GM12878 (cell line): ENCODE measurements around the gene NOVA2. TPM values are rescaled to one million over a fixed set of nuclear protein-coding genes. Genes with fewer than 3 reads are reported as not detected.

ENCODE experiments used
- ATAC-seq: fragments of 200-7000 bp; cut with Tn5 transposase; 3 replicates; pipeline ENCODE4 v1.9.1; 2020; ENCODE audit warnings: mild to moderate bottlenecking, moderate library complexity
- Bru-seq: library from RNA; stranded (reverse); fragments of 400-500 nt; gene quantifications from one replicate; lab custom pipeline; 2021; lab: Mats Ljungman, UMichigan
- BruChase-seq, 2 experiments: library from RNA; stranded (reverse); fragments of 400-500 nt; gene quantifications; one replicate each; lab custom pipeline; 2021; lab: Mats Ljungman, UMichigan
- BruUV-seq: library from RNA; stranded (reverse); fragments of 400-500 nt; replicated peaks from 2 replicates; lab custom pipeline; 2021; lab: Mats Ljungman, UMichigan
- CTCF ChIA-PET: fragments of 300-600 bp; sonication (Branson Sonifier 250); formaldehyde crosslinking; extraction: SDS; loops from one replicate; lab custom pipeline; 2021; ENCODE audit warnings: inconsistent platforms; lab: Yijun Ruan, JAX
- POLR2A ChIA-PET: fragments of 350-600 bp; formaldehyde crosslinking; extraction: SDS; loops from one replicate; lab custom pipeline; 2021; ENCODE audit warnings: inconsistent platforms; lab: Charles Lee
- RAD21 ChIA-PET: fragments of 300-600 bp; sonication (Branson Sonifier 250); formaldehyde crosslinking; loops from one replicate; lab custom pipeline; 2023; ENCODE audit warnings: antibody characterized with exemption; ENCODE audit not compliant: unreplicated experiment; lab: Charles Lee
- SMC1A ChIA-PET: fragments of 300-600 bp; sonication (Branson Sonifier 250); formaldehyde crosslinking; loops from one replicate; lab custom pipeline; 2023; ENCODE audit not compliant: unreplicated experiment, uncharacterized antibody; lab: Charles Lee
- DNase-seq: peaks from one replicate; pipeline ENCODE4 v3.0.0-alpha.2; 2011; ENCODE audit warnings: low read depth, low spot score
- FAIRE-seq: peaks from 3 replicates; lab custom pipeline; 2011; peaks lifted over from hg19 to GRCh38; lab: Jason Lieb, UNC
- H2AFZ ChIP-seq: 2 replicates; pipeline ENCODE4 v1.6.0; 2011; ENCODE audit warnings: low read depth, low read length, control low read depth; ENCODE audit not compliant: control insufficient read depth
- H3K27ac ChIP-seq: 2 replicates; pipeline ENCODE4 v1.5.1; 2011; ENCODE audit warnings: control low read depth; ENCODE audit not compliant: control insufficient read depth, insufficient read depth
- H3K27me3 ChIP-seq, 2 experiments: replicated peaks in 1 of 2; 2 replicates each; pipeline versions ENCODE4 v1.6.0 to v1.6.1; 2011; ENCODE audit warnings: low read length in 1 of 2; ENCODE audit not compliant: control insufficient read depth in 2 of 2, insufficient read depth in 2 of 2
- H3K36me3 ChIP-seq, 2 experiments: 2 replicates each; pipeline ENCODE4 v1.5.1; 2011; ENCODE audit warnings: low read length in 1 of 2; ENCODE audit not compliant: control insufficient read depth in 2 of 2, insufficient read depth in 2 of 2
- H3K4me1 ChIP-seq: 2 replicates; pipeline ENCODE4 v1.6.1; 2011; ENCODE audit warnings: mild to moderate bottlenecking, low read length, moderate library complexity, mixed read lengths; ENCODE audit not compliant: control insufficient read depth, insufficient read depth
- H3K4me2 ChIP-seq: 2 replicates; pipeline ENCODE4 v1.6.0; 2011; ENCODE audit warnings: control low read depth; ENCODE audit not compliant: control insufficient read depth, insufficient read depth
- H3K4me3 ChIP-seq: fragments of 200-600 bp; sonication (generic); 2 replicates; pipeline ENCODE4 v1.5.1; 2016
- H3K79me2 ChIP-seq: 2 replicates; pipeline ENCODE4 v1.6.0; 2011; ENCODE audit warnings: low read length; ENCODE audit not compliant: control insufficient read depth, insufficient read depth
- H3K9ac ChIP-seq: 2 replicates; pipeline ENCODE4 v1.8.0; 2011; ENCODE audit warnings: low read length, control low read depth, mixed read lengths; ENCODE audit not compliant: control insufficient read depth, insufficient read depth
- H3K9me3 ChIP-seq: replicated peaks from 3 replicates; pipeline ENCODE4 v1.5.1; 2011; ENCODE audit warnings: mild to moderate bottlenecking, low read length; ENCODE audit not compliant: control insufficient read depth, insufficient read depth
- H4K20me1 ChIP-seq: 2 replicates; pipeline ENCODE4 v1.6.0; 2011; ENCODE audit not compliant: control insufficient read depth, insufficient read depth
- CBX3 ChIP-seq: fragments of 200-600 bp; sonication (generic); IDR thresholded peaks from 2 replicates; pipeline ENCODE4 v1.6.1; 2016; ENCODE audit warnings: low read depth, borderline replicate concordance
- HDAC6 ChIP-seq: fragments of 200-600 bp; sonication (generic); IDR thresholded peaks from one replicate; pipeline ENCODE4 v1.8.0; 2017; ENCODE audit warnings: antibody characterized with exemption; ENCODE audit not compliant: unreplicated experiment
- KDM1A ChIP-seq: fragments of 200-600 bp; sonication (generic); IDR thresholded peaks from 2 replicates; pipeline ENCODE4 v1.6.1; 2016; ENCODE audit warnings: borderline replicate concordance
- MTA3 ChIP-seq: IDR thresholded peaks from 2 replicates; pipeline ENCODE4 v1.6.1; 2012; ENCODE audit warnings: low read length, inconsistent platforms, borderline replicate concordance
- MYC ChIP-seq: IDR thresholded peaks from 2 replicates; pipeline ENCODE4 v1.6.1; 2011; ENCODE audit warnings: mild to moderate bottlenecking, low read length, moderate library complexity, inconsistent platforms; ENCODE audit not compliant: insufficient read depth, insufficient replicate concordance, insufficient read length, severe bottlenecking
- NFYA ChIP-seq: IDR thresholded peaks from 2 replicates; pipeline ENCODE4 v1.6.1; 2011; ENCODE audit warnings: low read depth, mild to moderate bottlenecking, low read length, improper control_type of control experiment, borderline replicate concordance
- SMAD5 ChIP-seq: IDR thresholded peaks from 2 replicates; pipeline ENCODE4 v1.6.1; 2016; ENCODE audit warnings: antibody characterized with exemption, low read depth
- SUZ12 ChIP-seq: fragments of 200-600 bp; sonication (generic); IDR thresholded peaks from one replicate; pipeline ENCODE4 v1.6.1; 2018; ENCODE audit warnings: antibody characterized with exemption, mild to moderate bottlenecking; ENCODE audit not compliant: unreplicated experiment
- WGBS: methylation state at CpG from one replicate; pipeline ENCODE4 v1.1.6; 2016; ENCODE audit warnings: low lambda C conversion rate; ENCODE audit not compliant: insufficient replicate concordance, insufficient coverage; ENCODE audit errors: missing lambda C conversion rate; 5-methylcytosine and 5-hydroxymethylcytosine counted together
- in situ Hi-C: fragments of 300-500 bp; cut with MboI; formaldehyde crosslinking; loops from 9 replicates; pipeline ENCODE4 v1.14.3; 2018; ENCODE audit warnings: mixed read lengths
- intact Hi-C: fragments of 100-400 bp; cut with micrococcal nuclease; formaldehyde crosslinking; loops from one replicate; pipeline ENCODE4 v1.14.2; 2022; ENCODE audit not compliant: unreplicated experiment
- long read RNA-seq, 2 experiments: library from polyadenylated mRNA; unstranded; transcript quantifications; one replicate each; pipeline ENCODE4 v2.0.0, GENCODE V29; 2019 to 2020
- polyA minus RNA-seq, 3 experiments: library from RNA; depleted of rRNA, polyadenylated mRNA; stranded (reverse); fragments of >200 nt; gene quantifications; 2 replicates each; pipeline ENCODE4 v1.2.3, GENCODE V29; 2011
- polyA plus RNA-seq, 11 experiments: library from polyadenylated mRNA; depleted of rRNA in 4 of 11; unstranded in 6 of 11; stranded (reverse) in 5 of 11; fragments of >200 nt; fragmentation: Nextera tagmentation in 4 of 11; fragmentation: Illumina TruSeq in 1 of 11; extraction: Ambion mirVana in 4 of 11; extraction: Trizol in 1 of 11; gene quantifications; 1 replicate in 1 of 11; 2 replicates in 10 of 11; pipeline versions ENCODE4 v1.2.1 to v1.2.3, GENCODE V29; 2011 to 2016; ENCODE audit warnings: inconsistent platforms in 2 of 11, missing spikeins in 2 of 11, low read depth in 1 of 11
- total RNA-seq, 4 experiments: library from RNA; depleted of rRNA in 3 of 4; stranded (reverse); fragments of >200 nt in 3 of 4; fragmentation: Illumina TruSeq in 1 of 4; extraction: Trizol in 1 of 4; gene quantifications; 2 replicates each; pipeline versions ENCODE4 v1.2.1 to v1.2.3, GENCODE V29; 2013 to 2021
- TF ChIP-seq, protein P1 (sequence below): fragments of 450-650 bp; formaldehyde crosslinking; IDR thresholded peaks from 2 replicates; pipeline ENCODE4 v1.4.0; 2020; ENCODE audit warnings: mild to moderate bottlenecking, moderate library complexity
- TF ChIP-seq, protein P2 (sequence below): IDR thresholded peaks from 2 replicates; pipeline ENCODE4 v1.6.1; 2012; ENCODE audit warnings: low read length, inconsistent platforms
- TF ChIP-seq, protein P3 (sequence below): IDR thresholded peaks from 2 replicates; pipeline ENCODE4 v1.6.1; 2012; ENCODE audit warnings: low read depth, low read length, improper control_type of control experiment

Gene NOVA2, protein sequence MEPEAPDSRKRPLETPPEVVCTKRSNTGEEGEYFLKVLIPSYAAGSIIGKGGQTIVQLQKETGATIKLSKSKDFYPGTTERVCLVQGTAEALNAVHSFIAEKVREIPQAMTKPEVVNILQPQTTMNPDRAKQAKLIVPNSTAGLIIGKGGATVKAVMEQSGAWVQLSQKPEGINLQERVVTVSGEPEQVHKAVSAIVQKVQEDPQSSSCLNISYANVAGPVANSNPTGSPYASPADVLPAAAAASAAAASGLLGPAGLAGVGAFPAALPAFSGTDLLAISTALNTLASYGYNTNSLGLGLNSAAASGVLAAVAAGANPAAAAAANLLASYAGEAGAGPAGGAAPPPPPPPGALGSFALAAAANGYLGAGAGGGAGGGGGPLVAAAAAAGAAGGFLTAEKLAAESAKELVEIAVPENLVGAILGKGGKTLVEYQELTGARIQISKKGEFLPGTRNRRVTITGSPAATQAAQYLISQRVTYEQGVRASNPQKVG
- not detected in 2 replicates for total RNA-seq (2013; cell fraction: nucleolus; rRNA removed)
- total RNA-seq (2014; rRNA removed) (not detected in 2 replicates), total RNA-seq (2014; rRNA removed; fragmentation: Illumina TruSeq; extraction: Trizol) (under 0.01 TPM in 1 of 2 replicates, not detected in the other), total RNA-seq (2021) (0.03 and 0.44 TPM in 2 replicates), polyA plus RNA-seq (2011; rRNA removed) (not detected in 2 replicates), polyA plus RNA-seq (2014; fragmentation: Illumina TruSeq; extraction: Trizol) (0.03 TPM in 2 replicates), polyA plus RNA-seq (2014; fragmentation: Nextera tagmentation; extraction: Ambion mirVana) (under 1 TPM in 1 of 2 experiments, not detected in 1; under 0.01 TPM), polyA plus RNA-seq (2014; rRNA removed) (0.05 TPM in 1 of 2 replicates, not detected in the other), polyA plus RNA-seq (2016; fragmentation: Nextera tagmentation; extraction: Ambion mirVana) (under 1 TPM in 1 of 2 experiments, not detected in 1; 0.03 TPM), polyA minus RNA-seq (2011; rRNA and poly(A)+ RNA removed) (not detected in 2 replicates), Bru-seq, nascent RNA (percentile 2 among the genes with signal in this experiment), BruChase-seq, experiment 1, labeled RNA remaining after a 6-hour chase (percentile 3 among the genes with signal in this experiment), BruChase-seq, experiment 2, labeled RNA remaining after a 2-hour chase (percentile 2 among the genes with signal in this experiment)
- not detected for polyA plus RNA-seq (2011; ENCODE audit: low read depth)
- polyA plus RNA-seq (2011; cell fraction: cytosol; rRNA removed) = not detected in 2 replicates
- not detected in 2 replicates for polyA plus RNA-seq (2011; cell fraction: nucleus; rRNA removed)
- 0.01 and 0.03 TPM in 2 replicates for polyA plus RNA-seq (2012)
- not detected in 2 replicates for polyA minus RNA-seq (2011; cell fraction: cytosol; rRNA and poly(A)+ RNA removed)
- not detected in 2 replicates for polyA minus RNA-seq (2011; cell fraction: nucleus; rRNA and poly(A)+ RNA removed)
- long read RNA-seq, experiment 1 = 0 reads
- long read RNA-seq, experiment 2 = 0 reads

DNA sequence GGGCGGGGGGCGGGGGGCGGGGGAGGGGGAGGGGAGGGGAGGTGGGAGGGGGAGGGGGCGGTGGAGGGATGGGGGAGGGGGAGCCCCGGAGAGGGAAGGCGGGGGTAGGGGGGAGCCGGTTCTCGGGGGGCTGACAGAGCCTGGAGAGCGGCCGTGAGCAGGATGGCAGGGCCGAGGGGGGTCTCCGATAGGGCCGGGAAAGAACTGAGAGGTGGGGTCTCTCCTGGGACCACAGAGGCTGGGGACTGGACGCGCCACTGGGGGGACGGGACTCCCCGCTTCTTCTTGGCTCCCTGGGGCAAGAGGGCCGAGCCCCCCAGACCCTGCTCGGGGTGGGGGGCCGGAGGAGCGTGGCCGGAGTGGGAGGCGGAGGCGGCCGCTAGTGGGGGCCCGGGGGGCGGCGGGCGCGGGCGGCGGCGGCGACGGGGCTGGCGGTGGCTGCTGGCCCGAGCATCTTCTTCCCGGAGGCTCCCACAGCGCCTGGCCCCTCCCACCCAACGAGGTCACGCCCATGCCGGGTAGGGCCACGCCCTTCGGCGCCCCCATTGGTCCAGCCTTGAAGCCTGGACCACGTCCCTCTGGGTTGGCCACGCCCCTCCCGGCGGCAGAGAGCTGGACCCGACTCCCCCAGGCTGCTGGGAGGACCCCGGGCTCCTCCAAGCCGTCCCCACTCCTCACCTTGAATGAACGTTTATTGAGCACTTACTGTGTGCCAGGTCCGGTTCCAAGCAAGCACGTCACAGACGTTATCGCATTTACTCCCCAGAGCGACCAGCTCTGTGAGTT lies at the start of gene NOVA2:
Gene NOVA2, minus strand, starts transcription at position 313 of the 786 bp plus-strand sequence. CDS start 514 bp downstream, outside the sequence.
- no peaks in the 10 kb centered on the region for H3K9me3 ChIP-seq
- peak; percentile 19 for DNase-seq
- no peaks in the 10 kb centered on the region for H3K36me3 ChIP-seq
- 23% methylated on average over 14 of the region's 58 CpGs for WGBS
- no peak for TF ChIP-seq MTA3
- no peak for TF ChIP-seq NFYA
- TF ChIP-seq, protein P1, sequence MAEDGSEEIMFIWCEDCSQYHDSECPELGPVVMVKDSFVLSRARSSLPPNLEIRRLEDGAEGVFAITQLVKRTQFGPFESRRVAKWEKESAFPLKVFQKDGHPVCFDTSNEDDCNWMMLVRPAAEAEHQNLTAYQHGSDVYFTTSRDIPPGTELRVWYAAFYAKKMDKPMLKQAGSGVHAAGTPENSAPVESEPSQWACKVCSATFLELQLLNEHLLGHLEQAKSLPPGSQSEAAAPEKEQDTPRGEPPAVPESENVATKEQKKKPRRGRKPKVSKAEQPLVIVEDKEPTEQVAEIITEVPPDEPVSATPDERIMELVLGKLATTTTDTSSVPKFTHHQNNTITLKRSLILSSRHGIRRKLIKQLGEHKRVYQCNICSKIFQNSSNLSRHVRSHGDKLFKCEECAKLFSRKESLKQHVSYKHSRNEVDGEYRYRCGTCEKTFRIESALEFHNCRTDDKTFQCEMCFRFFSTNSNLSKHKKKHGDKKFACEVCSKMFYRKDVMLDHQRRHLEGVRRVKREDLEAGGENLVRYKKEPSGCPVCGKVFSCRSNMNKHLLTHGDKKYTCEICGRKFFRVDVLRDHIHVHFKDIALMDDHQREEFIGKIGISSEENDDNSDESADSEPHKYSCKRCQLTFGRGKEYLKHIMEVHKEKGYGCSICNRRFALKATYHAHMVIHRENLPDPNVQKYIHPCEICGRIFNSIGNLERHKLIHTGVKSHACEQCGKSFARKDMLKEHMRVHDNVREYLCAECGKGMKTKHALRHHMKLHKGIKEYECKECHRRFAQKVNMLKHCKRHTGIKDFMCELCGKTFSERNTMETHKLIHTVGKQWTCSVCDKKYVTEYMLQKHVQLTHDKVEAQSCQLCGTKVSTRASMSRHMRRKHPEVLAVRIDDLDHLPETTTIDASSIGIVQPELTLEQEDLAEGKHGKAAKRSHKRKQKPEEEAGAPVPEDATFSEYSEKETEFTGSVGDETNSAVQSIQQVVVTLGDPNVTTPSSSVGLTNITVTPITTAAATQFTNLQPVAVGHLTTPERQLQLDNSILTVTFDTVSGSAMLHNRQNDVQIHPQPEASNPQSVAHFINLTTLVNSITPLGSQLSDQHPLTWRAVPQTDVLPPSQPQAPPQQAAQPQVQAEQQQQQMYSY (CRISPR knock-in tag) = no peak
- no peak for TF ChIP-seq SMAD5
- no peak for TF ChIP-seq MYC
- TF ChIP-seq SUZ12 = no peak
- TF ChIP-seq HDAC6 = no peak
- TF ChIP-seq, protein P2, sequence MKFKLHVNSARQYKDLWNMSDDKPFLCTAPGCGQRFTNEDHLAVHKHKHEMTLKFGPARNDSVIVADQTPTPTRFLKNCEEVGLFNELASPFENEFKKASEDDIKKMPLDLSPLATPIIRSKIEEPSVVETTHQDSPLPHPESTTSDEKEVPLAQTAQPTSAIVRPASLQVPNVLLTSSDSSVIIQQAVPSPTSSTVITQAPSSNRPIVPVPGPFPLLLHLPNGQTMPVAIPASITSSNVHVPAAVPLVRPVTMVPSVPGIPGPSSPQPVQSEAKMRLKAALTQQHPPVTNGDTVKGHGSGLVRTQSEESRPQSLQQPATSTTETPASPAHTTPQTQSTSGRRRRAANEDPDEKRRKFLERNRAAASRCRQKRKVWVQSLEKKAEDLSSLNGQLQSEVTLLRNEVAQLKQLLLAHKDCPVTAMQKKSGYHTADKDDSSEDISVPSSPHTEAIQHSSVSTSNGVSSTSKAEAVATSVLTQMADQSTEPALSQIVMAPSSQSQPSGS = no peak
- TF ChIP-seq CBX3 = no peak
- no peak for TF ChIP-seq KDM1A
- TF ChIP-seq, protein P3, sequence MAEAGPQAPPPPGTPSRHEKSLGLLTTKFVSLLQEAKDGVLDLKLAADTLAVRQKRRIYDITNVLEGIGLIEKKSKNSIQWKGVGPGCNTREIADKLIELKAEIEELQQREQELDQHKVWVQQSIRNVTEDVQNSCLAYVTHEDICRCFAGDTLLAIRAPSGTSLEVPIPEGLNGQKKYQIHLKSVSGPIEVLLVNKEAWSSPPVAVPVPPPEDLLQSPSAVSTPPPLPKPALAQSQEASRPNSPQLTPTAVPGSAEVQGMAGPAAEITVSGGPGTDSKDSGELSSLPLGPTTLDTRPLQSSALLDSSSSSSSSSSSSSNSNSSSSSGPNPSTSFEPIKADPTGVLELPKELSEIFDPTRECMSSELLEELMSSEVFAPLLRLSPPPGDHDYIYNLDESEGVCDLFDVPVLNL = no peak
- ChIA-PET POLR2A (no interaction called here), RAD21 (no interaction called here), SMC1A (no interaction called here), CTCF (no interaction called here)
- intact Hi-C loops (no loop called here), in situ Hi-C loops (no loop called here)
- ATAC-seq = peak; percentile 69
- no peak for FAIRE-seq
- BruUV-seq = no TSS peak
- H2AFZ ChIP-seq = no peak within 1 kb of the TSS
- H3K27me3 ChIP-seq = peaks cover 0 to 11% of the 10 kb centered on the region in 2 experiments; a peak in 3 of 4 replicates
- H4K20me1 ChIP-seq = no peaks in the 10 kb centered on the region
- H3K9ac ChIP-seq = no peak within 1 kb of the TSS
- no peaks in the 10 kb centered on the region for H3K79me2 ChIP-seq
- no peaks in the 10 kb centered on the region for H3K4me1 ChIP-seq
- no peak within 1 kb of the TSS for H3K27ac ChIP-seq
- H3K4me3 ChIP-seq = no peak within 1 kb of the TSS
- no peak within 1 kb of the TSS for H3K4me2 ChIP-seq
